Measurements from ENCODE around the gene PTF1A.

PTF1A gene

GRCh38 chr10:23194966-23195845 is 3.1 kb downstream of the PTF1A start:
- TF ChIP-seq GATA2 (IDR thresholded peaks at IDR 0.05; ENCODE audit: low read depth, low read length), result no peak
- TF ChIP-seq GATA3 (IDR thresholded peaks at IDR 0.05; ENCODE audit: low read depth, low read length), result no peak

DNA sequence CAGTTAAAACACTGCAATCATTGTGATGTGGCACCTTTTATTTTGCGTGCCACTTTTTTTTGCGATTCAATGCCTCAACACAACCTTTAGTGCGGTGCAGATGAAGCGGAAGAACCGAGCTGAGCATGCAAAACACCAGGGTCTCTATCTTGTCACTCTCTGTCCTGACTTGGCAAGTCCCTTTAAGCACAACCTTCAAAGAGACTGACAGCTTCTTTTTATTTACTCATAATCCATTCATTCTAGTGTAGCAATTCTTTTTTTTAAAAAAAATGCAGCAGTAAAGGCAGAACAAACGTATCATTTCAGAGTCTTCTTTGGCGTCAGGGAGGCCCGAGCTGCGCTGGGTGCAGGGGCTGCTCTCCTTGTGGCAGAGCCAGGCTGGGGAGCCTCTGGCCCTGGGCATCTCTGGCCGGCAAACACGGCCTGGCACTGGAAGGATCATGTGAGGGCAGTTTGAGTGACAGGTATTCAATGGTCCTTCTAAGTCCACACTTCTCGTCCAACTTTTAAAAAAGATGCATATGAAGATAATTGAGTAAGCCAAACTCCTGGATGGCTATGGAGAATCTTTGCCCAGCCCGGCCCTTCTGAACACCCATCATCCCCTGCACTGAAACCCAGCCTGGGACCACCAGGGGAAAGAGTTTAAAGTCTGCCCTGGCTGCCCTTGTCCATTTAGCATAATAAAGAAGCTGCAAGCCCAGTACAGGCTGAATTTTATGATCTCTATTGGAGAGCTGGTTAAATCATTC is 3.9 kb downstream of the PTF1A start:
- TF ChIP-seq GATA3 (IDR thresholded peaks at IDR 0.05; ENCODE audit: low read depth, low read length) (no peak), GATA2 (IDR thresholded peaks at IDR 0.05; ENCODE audit: low read depth, low read length) (no peak)

DNA sequence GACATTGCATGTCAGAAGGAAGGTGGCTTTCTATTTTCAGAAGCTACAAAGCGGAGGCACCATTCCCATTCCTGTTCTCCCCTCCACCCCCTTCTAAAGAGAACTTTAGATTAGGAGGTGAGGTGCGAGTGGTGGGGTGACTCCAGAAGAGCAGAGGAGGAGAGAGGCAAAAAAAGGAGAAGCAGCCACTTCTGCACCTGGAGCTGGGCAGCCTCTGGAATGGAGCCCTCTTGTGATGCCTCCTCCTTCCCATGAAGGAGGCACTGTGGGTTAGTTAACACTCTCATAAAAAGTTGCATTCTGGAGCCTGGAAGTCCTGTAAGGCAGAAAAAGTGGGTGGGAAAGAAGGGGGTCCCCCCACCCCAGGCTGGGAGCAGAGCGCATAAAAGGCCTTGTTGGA is 4.8 kb downstream of the PTF1A start:
- TF ChIP-seq GATA2 (IDR thresholded peaks at IDR 0.05; ENCODE audit: low read depth, low read length), result no peak
- no peak for TF ChIP-seq GATA3 (IDR thresholded peaks at IDR 0.05; ENCODE audit: low read depth, low read length)

DNA sequence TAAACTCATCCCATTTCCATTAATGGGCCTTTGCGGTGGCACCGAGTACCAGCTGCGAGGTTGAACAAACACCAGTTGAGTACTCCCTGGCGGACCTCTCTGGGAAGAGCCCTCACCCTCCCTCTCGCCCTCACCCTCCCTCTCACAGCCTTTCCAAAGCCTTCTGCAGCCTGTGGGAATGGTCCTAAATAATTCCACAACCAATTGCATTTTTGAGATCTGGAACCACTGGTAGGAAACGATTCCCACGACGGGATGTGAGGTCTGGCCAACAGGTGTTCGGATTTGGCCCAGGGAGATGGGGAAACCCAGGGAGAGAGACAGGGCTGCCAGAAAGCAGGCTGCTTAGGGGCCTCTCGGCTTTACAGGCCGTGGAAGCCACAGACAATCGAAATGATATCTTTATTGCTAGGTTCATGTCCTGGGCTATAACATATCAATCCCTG is 5.3 kb downstream of the PTF1A start:
- TF ChIP-seq GATA2 (IDR thresholded peaks at IDR 0.05; ENCODE audit: low read depth, low read length) (no peak), GATA3 (IDR thresholded peaks at IDR 0.05; ENCODE audit: low read depth, low read length) (no peak)

DNA sequence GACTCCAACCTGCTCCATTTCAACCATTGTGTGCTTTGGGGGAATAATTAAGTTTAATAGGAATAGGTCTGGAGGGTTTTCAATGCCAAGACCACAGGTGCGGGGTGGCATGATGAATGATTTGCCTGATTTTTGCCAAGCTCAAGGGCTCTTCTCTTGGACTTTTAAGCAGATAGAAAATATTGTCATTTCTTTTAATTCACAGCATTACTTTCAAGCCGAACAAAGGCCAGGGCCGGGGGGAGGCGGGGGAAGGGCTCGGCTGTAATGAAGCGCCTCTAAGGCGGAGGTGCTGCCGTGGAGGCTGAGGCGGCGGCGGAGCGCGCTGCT is 6.5 kb downstream of the PTF1A start:
- TF ChIP-seq GATA2 (IDR thresholded peaks at IDR 0.05; ENCODE audit: low read depth, low read length), result no peak
- no peak for TF ChIP-seq GATA3 (IDR thresholded peaks at IDR 0.05; ENCODE audit: low read depth, low read length)

DNA sequence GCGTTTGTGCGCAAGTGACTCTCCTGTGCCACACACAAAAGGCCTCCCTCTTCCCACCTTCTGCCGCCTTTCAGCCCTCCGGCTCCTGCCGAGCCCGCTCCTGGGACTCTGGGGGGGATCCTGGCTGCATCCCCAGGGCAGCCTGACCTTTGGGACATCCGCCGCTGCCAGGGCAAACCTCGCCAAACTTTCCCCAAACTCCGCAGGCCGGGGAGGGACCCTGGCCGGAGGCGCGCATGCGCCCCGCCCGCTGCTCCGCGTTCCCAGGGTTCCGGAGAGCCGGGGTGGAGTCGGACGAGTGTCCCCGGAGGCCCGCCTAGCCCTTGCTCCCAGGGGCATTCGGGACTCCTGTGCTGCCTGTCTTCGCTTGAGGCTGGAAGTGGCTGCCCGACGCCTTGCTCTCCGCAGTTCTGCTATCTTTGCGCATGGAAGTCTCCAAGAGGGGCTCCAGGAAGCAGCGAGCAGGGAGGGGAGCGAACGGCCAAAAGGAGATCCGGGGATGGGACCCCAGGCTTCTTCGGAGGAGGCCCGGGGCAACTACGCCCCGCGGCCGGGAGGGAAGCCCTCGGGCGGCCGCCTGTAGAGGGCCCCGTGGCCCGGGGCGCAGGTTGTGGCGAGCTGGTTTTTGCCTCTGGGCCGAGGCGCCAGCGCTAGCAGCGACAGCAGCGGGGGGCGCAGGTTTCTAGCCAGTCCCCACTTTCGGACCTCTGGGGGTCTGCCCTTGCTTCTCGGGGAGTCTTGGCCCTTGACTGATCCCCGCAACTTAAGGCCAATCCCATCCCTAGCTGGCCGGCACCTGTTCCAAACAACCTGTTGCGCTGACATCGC is 7.0 kb downstream of the PTF1A start:
- no peak for TF ChIP-seq GATA3 (IDR thresholded peaks at IDR 0.05; ENCODE audit: low read depth, low read length)
- TF ChIP-seq GATA2 (IDR thresholded peaks at IDR 0.05; ENCODE audit: low read depth, low read length), result no peak

DNA sequence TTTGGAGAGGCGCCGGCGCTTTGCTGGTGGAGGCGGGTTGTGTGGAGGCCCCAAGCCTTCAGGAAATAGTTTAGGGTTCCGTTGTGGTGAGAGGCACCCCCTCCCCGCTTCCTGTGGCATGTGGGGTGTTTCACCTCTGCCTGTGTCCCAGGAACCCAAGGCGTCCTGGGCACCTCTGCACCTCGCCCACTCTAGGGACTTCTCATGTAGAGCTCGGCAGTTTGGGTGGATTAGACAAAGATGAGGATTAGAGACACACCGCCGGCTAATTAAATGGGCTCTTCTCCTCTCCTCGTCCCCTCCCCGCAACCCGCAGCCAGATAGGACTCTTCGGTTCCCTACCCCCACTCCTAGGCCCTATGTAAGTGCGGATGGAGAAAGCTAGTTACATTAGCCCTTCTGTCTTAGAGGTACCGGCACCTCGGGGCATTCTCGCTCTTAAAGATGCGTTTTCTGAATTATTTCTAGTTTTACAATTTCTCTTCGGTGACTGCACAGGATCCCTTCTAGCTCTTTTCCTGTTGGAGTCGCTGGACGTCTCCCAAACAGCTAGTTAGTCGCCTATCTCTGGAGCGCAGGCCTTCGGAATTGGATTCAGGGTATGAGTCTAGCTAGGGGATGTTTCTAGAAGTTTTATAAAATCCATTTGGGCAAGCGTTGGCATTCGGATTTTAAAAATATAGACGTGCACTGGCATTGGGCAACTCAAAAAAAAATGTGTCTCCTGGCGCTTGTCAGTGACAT is 7.8 kb downstream of the PTF1A start:
- TF ChIP-seq GATA2 (IDR thresholded peaks at IDR 0.05; ENCODE audit: low read depth, low read length) (no peak), GATA3 (IDR thresholded peaks at IDR 0.05; ENCODE audit: low read depth, low read length) (no peak)

DNA sequence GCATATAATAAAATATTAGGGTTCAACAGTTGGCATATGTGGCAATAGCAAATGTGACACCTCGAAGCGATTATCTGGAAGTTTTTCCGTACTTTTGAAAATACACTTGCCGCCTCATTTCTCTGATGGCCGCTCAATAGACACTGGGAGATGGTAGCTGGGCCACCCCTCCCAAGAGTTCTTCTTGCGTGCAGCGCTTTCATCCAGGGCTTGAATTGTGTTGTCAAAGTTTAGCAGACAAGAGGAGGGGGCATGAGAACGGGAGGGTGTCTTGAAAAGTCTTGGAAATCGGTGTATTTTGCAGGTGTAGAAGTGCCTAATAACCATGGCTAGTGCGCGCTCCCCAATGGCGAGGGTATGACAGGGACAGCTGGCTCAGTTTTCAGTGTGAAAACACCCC is 8.5 kb downstream of the PTF1A start:
- TF ChIP-seq GATA2 (IDR thresholded peaks at IDR 0.05; ENCODE audit: low read depth, low read length), result no peak
- no peak for TF ChIP-seq GATA3 (IDR thresholded peaks at IDR 0.05; ENCODE audit: low read depth, low read length)

- TF ChIP-seq GATA2 (IDR thresholded peaks at IDR 0.05; ENCODE audit: low read depth, low read length) (no peak), GATA3 (IDR thresholded peaks at IDR 0.05; ENCODE audit: low read depth, low read length) (no peak)
These were observed 9.0 kb downstream of the PTF1A start for GRCh38 chr10:23200997-23201652.

DNA sequence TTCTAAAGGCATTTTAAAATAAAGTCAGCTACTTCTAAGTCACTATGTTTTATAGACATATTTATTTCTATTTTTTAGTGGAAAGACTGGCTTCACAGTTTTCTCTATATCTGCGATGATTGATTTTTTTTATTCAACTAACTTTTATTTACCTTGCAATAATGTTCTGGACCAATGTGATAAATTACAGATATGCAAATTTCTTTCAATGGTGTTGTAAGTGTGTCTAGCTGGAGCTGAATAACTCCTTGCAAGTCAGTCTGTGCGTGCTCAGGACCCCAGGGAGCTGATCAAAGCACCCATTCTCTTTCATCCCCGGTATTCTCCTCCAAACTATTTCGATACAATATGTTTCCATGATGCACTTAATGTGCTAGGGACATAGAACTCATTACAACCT is 9.7 kb downstream of the PTF1A start:
- no peak for TF ChIP-seq GATA3 (IDR thresholded peaks at IDR 0.05; ENCODE audit: low read depth, low read length)
- no peak for TF ChIP-seq GATA2 (IDR thresholded peaks at IDR 0.05; ENCODE audit: low read depth, low read length)

GRCh38 chr10:23202779-23203178 is 10.7 kb downstream of the PTF1A start:
- TF ChIP-seq GATA2 (IDR thresholded peaks at IDR 0.05; ENCODE audit: low read depth, low read length) (no peak), GATA3 (IDR thresholded peaks at IDR 0.05; ENCODE audit: low read depth, low read length) (no peak)

- no peak for TF ChIP-seq GATA3 (IDR thresholded peaks at IDR 0.05; ENCODE audit: low read depth, low read length)
- no peak for TF ChIP-seq GATA2 (IDR thresholded peaks at IDR 0.05; ENCODE audit: low read depth, low read length)
These were observed 11.5 kb downstream of the PTF1A start for GRCh38 chr10:23203369-23204325.

Measured in SH-SY5Y (cell line).